Right renal pelvis (tissue), 4 donors: ENCODE measurements around the gene AKR7A3. TPM values are rescaled to one million over a fixed set of nuclear protein-coding genes. Genes with fewer than 3 reads are reported as not detected.
"Not testable (repeated sequence)": the region's sequence is repeated elsewhere in the genome, so short reads cannot be mapped to it uniquely, and the experiment has no call there.

Source experiments
- DNase-seq, 4 donors: peaks; one replicate each; pipeline ENCODE4 v3.0.0-alpha.2; 2013; ENCODE audit warnings: low read depth in 4 of 4, low spot score in 3 of 4, missing footprints in 1 of 4
- polyA plus RNA-seq, 4 donors: library from polyadenylated mRNA; unstranded; fragments of 120-200 nt; gene quantifications; one replicate each; pipeline ENCODE4 v1.2.1, GENCODE V29; 2013; ENCODE audit not compliant: insufficient read length in 4 of 4

Gene AKR7A3
- polyA plus RNA-seq, 4 donors = 1.0 to 1.3 (median 1.1) TPM

- no peak for DNase-seq
These were observed 31.2 kb downstream of the AKR7A3 start for GRCh38 chr1:19257178-19257914.

DNA sequence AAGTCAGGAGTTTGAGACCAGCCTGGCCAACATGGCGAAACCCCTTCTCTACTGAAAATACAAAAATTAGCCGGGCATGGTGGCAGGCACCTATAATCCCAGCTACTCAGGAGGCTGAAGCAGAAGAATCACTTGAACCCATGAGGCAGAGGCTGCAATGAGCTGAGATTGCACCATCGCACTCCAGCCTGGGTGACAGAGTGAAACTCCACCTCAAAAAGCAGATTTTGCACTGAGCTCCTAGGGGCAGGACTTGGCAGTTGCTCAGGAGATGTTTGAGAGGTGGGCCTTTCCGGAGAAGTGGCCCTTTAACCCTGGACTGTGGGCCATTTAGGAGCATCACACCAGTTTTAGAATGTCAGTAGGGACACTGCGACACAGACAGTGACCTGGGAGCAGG lies 32.3 kb downstream of the AKR7A3 start:
- not testable (repeated sequence) for DNase-seq

DNA sequence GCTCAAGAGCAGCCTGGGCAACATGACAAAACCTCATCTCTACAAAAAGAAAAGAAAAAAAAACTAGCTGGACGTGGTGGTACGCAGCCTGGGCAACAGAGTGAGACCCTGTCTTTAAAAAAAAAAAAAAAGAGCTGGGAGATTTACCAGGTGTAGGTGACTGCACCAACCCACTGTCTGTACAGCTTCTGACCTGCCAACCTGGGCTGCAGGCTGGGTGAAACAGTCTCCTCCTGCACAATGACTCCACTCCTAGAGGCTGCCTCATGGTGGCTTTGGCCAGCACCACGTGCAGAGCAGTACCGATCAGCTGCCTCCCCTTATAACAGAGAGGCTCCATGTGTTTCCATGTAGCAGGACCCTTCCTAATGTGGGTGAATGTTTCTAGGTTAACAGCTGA lies 33.3 kb downstream of the AKR7A3 start:
- no peak for DNase-seq

DNA sequence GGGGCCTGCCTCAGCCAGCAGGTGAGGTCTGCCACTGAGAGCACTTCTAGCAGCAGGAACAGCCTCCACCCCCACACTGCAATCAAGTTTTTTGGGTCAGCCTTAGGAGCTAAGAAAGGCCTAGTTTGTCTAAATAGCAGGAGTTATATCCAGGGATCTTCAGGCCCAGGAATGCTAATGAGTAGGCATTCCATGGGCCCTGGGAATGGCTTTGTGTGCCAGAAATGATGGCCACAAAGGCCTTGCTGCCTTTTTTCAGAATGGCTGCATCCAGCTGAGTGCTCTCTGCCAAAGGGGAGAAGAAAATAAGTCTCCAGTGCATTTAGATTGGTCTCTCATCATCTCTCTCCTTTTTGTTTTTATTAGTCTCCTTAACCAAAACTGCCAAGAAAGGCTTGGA lies 34.2 kb downstream of the AKR7A3 start:
- no peak for DNase-seq

- peak; percentile 67 to 85 (median 72) for DNase-seq
These were observed 37.0 kb downstream of the AKR7A3 start, which contains the start of the genes EMC1 and MRTO4 for GRCh38 chr1:19251305-19252196. Gene EMC1 (minus strand): TSS chr1:19251524. CDS start chr1:19251509, 15 bp downstream. Gene MRTO4 (plus strand): TSS chr1:19251805. CDS start chr1:19251836, 31 bp downstream.

DNA sequence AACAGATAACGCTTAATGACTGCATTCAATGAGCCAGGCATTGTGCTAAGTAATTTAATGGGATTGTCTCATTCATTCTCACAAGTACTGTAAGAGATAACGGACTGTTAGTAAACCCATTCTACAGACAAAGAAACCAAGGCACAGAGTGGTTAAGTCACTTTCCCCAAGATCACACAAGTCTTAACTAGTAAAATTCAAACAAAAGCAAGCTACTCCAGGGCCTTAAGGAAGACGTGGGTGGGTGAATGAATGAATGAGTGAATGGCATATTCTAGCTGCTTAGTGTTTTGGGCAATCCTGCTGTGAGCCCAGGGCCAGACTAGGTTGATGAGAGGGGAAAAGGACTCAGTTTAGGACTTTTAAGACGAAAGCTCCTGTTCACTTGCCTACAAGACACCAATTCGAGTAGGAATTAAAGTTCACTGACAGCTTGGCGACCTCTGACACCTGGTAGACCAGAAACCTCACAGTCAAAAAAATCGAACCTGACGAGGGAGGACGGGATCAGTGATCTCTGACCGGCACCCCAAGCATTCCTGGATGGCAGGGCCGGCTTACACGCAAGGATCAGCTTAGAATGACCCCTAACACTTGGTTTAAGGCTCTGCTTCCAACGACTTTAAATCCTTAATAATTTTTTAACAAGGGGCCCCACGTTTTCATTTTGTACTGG lies 37.8 kb downstream of the AKR7A3 start:
- DNase-seq = no peak

DNA sequence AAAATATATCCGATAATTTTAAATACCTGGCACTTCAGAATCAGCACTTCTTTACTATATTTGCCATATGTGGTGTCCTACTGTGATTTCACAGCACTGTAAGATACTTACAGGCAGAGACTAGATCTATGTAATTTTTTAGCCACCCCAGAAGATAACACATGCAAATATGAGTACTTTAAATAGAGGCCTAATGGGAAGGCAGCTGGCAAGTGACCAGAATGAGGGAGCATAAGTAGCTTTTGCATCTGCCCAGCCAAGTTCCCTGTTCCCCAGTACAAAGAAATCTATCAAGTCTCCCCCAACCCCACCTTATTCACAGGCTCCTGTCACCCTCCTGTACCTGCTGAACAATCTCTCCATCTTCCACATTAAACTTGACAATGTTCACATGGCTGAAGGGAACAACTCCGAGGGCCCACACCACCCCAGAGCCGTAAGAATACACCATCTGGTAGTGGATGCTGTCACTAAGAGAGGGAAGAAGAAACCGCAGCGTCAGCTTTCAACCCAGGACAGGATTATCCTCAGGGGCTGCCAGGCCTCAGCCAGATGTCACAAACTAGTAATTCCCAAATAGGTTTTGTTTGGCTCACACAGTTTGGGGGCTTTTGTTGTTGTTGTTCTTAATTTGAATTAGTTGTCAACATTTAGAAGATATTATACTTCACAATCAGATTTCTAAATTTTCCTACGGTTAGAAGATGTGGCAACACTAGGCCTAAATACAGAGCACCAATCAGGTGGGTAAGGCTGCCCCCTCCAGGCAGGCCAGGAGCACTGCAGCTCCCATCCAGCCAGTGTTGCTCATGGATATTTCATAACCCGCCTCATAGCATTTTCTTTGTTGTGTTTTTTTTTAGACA lies 47.7 kb downstream of the AKR7A3 start:
- DNase-seq = peak in 2 of 4 donors; percentile 28 to 29

- DNase-seq = no peak
These were observed 48.7 kb downstream of the AKR7A3 start for GRCh38 chr1:19239876-19240275.

- no peak for DNase-seq
These were observed 54.3 kb downstream of the AKR7A3 start for GRCh38 chr1:19234224-19234623.

Other genes starting within 250 kb of the AKR7A3 start
- 100 to 1,000 TPM; 111 to 132 (median 118) TPM for gene UBR4, start 78.5 kb downstream of the AKR7A3 start, polyA plus RNA-seq
- gene EMC1, start 37.2 kb downstream of the AKR7A3 start, polyA plus RNA-seq = 10 to 100 TPM; 46.0 to 50.7 (median 49.1) TPM
- gene MRTO4, start 37.0 kb downstream of the AKR7A3 start, polyA plus RNA-seq = 10 to 100 TPM; 27.0 to 29.3 (median 28.2) TPM
- gene AKR7A2, start 23.4 kb upstream of the AKR7A3 start, polyA plus RNA-seq = 100 to 1,000 TPM in 1 of 4 donors, 10 to 100 TPM in 3; 80.6 to 103 (median 85.7) TPM
- gene SLC66A1, start 23.6 kb upstream of the AKR7A3 start, polyA plus RNA-seq = 10 to 100 TPM; 12.0 to 15.7 (median 12.3) TPM
- gene CAPZB, start 196.8 kb upstream of the AKR7A3 start, polyA plus RNA-seq = 100 to 1,000 TPM; 248 to 277 (median 264) TPM